ENCODE measurements around the gene EIF4A2. TPM values are rescaled to one million over a fixed set of nuclear protein-coding genes. Genes with fewer than 3 reads are reported as not detected.
"Not testable (repeated sequence)": the region's sequence is repeated elsewhere in the genome, so short reads cannot be mapped to it uniquely, and the experiment has no call there.

EIF4A2 gene
- total RNA-seq, 1 donor from 2014 or later = 491 TPM

DNA sequence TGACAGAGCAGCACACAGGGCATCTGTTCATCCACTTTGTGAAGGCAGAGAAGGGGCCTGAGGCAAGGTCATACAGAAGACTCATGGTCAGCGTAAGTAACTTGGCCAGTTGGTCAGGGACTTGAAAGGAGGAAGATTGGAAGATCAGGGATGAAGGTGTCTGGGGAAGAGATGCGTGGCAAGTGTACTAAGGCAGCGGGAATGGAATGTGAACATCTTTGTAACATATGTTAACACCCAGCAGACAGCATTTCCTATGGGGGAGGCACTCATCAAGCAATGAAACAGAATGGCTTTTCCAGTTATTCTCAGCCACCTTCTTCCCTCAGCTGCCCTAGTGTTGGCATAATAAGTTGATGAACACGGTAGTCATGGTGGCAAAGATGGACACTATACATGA lies 30.7 kb downstream of the EIF4A2 start:
- peaks cover 8% of the 10 kb centered on the region for H3K4me1 Mint-ChIP-seq (ENCODE audit: low read depth)
- no peaks in the 10 kb centered on the region for H3K9me3 Mint-ChIP-seq
- intact Hi-C loops (cut with micrococcal nuclease) = no loop called here
- H3K27ac Mint-ChIP-seq = no peak overlapping the region
- no peak overlapping the region for H3K4me3 Mint-ChIP-seq
- H3K36me3 Mint-ChIP-seq (ENCODE audit: low read depth) = no peaks in the 10 kb centered on the region
- DNase-seq (ENCODE audit: low spot score) = no peak
- no peaks in the 10 kb centered on the region for H3K27me3 Mint-ChIP-seq (ENCODE audit: insufficient read depth)

DNA sequence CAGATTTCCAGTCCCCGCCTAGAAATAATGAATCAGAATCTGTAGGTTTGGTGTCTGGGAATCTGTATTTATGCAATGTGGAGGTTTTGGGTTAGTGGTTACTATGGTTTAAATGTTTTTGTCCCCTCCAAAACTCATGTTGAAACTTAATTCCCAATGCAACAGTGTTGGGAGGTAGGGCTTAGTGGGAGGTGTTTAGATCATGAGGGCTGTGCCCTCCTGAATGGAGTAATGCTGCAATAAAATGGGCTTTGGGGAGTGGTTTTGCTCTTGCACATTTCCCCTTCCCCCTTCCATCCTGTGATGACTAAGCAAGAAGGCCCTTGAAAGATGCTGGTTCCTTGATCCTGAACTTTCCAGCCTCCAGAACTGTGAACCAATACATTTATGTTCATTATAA lies 32.1 kb downstream of the EIF4A2 start:
- Mint-ChIP-seq H3K27me3 (ENCODE audit: insufficient read depth) (no peaks in the 10 kb centered on the region), H3K4me1 (ENCODE audit: low read depth) (peaks cover 8% of the 10 kb centered on the region), H3K4me3 (no peak overlapping the region), H3K27ac (no peak overlapping the region), H3K9me3 (no peaks in the 10 kb centered on the region), H3K36me3 (ENCODE audit: low read depth) (no peaks in the 10 kb centered on the region)
- DNase-seq (ENCODE audit: low spot score) = no peak
- intact Hi-C loops (cut with micrococcal nuclease) = no loop called here

- intact Hi-C loops (cut with micrococcal nuclease) = no loop called here
- no peaks in the 10 kb centered on the region for H3K27me3 Mint-ChIP-seq (ENCODE audit: insufficient read depth)
- H3K4me3 Mint-ChIP-seq = no peak overlapping the region
- no peak for DNase-seq (ENCODE audit: low spot score)
- H3K9me3 Mint-ChIP-seq = no peaks in the 10 kb centered on the region
- no peak overlapping the region for H3K27ac Mint-ChIP-seq
- peaks cover 8% of the 10 kb centered on the region for H3K4me1 Mint-ChIP-seq (ENCODE audit: low read depth)
- H3K36me3 Mint-ChIP-seq (ENCODE audit: low read depth) = no peaks in the 10 kb centered on the region
These were observed 35.1 kb downstream of the EIF4A2 start for GRCh38 chr3:186818516-186818915.

GRCh38 chr3:186818956-186819355 lies 35.6 kb downstream of the EIF4A2 start:
- Mint-ChIP-seq H3K27ac (no peak overlapping the region), H3K4me1 (ENCODE audit: low read depth) (peaks cover 8% of the 10 kb centered on the region), H3K9me3 (no peaks in the 10 kb centered on the region), H3K4me3 (no peak overlapping the region), H3K36me3 (ENCODE audit: low read depth) (no peaks in the 10 kb centered on the region), H3K27me3 (ENCODE audit: insufficient read depth) (peaks cover under 1% of the 10 kb centered on the region)
- intact Hi-C loops (cut with micrococcal nuclease) = no loop called here
- no peak for DNase-seq (ENCODE audit: low spot score)

GRCh38 chr3:186821429-186822387 lies 38.3 kb downstream of the EIF4A2 start:
- H3K27ac Mint-ChIP-seq = no peak overlapping the region
- intact Hi-C loops (cut with micrococcal nuclease) = loop anchor here (1.0 to 5.0 kb wide), 4 partner anchors 15 to 838 kb away; partner anchors contain the start of gene RFC4
- H3K36me3 Mint-ChIP-seq (ENCODE audit: low read depth) = peaks cover 4% of the 10 kb centered on the region
- peaks cover 8% of the 10 kb centered on the region for H3K27me3 Mint-ChIP-seq (ENCODE audit: insufficient read depth)
- peaks cover 18% of the 10 kb centered on the region for H3K4me1 Mint-ChIP-seq (ENCODE audit: low read depth)
- no peak overlapping the region for H3K4me3 Mint-ChIP-seq
- no peaks in the 10 kb centered on the region for H3K9me3 Mint-ChIP-seq
- no peak for DNase-seq (ENCODE audit: low spot score)

- H3K9me3 Mint-ChIP-seq; H3K27me3 Mint-ChIP-seq (ENCODE audit: insufficient read depth); H3K4me3 Mint-ChIP-seq; DNase-seq (ENCODE audit: low spot score); H3K36me3 Mint-ChIP-seq (ENCODE audit: low read depth); H3K27ac Mint-ChIP-seq: not testable (repeated sequence)
- H3K4me1 Mint-ChIP-seq (ENCODE audit: low read depth) = peaks cover 20% of the 10 kb centered on the region
- intact Hi-C loops (cut with micrococcal nuclease) = loop anchor here (5.0 kb wide), 1 partner anchor 50 kb away; no protein-coding TSS in a partner anchor
These were observed 39.0 kb downstream of the EIF4A2 start for GRCh38 chr3:186822388-186822759.

DNA sequence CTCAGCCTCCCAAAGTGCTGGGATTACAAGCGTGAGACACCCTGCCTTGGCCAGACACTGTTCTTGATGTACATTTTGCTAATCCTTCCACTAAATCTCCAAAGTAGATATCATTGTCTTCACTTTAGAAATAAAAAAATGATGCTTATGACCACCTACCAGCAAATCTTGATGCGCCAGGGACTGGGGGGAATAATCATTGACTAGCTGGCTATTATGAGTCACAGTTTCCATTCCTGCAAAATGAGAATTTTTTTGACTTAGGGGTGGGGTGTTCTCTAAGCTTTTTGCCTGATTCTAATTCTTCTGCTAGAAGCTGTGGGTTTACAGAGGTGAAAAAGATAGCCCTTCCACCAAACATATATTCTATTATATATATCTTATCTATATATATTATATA lies 40.0 kb downstream of the EIF4A2 start:
- no peak for DNase-seq (ENCODE audit: low spot score)
- H3K9me3 Mint-ChIP-seq = no peaks in the 10 kb centered on the region
- peaks cover 12% of the 10 kb centered on the region for H3K27me3 Mint-ChIP-seq (ENCODE audit: insufficient read depth)
- no peak overlapping the region for H3K27ac Mint-ChIP-seq
- H3K36me3 Mint-ChIP-seq (ENCODE audit: low read depth) = peaks cover 4% of the 10 kb centered on the region
- H3K4me1 Mint-ChIP-seq (ENCODE audit: low read depth) = peaks cover 20% of the 10 kb centered on the region
- H3K4me3 Mint-ChIP-seq = no peak overlapping the region
- intact Hi-C loops (cut with micrococcal nuclease) = loop anchor here (5.0 kb wide), 1 partner anchor 51 kb away; no protein-coding TSS in a partner anchor

DNA sequence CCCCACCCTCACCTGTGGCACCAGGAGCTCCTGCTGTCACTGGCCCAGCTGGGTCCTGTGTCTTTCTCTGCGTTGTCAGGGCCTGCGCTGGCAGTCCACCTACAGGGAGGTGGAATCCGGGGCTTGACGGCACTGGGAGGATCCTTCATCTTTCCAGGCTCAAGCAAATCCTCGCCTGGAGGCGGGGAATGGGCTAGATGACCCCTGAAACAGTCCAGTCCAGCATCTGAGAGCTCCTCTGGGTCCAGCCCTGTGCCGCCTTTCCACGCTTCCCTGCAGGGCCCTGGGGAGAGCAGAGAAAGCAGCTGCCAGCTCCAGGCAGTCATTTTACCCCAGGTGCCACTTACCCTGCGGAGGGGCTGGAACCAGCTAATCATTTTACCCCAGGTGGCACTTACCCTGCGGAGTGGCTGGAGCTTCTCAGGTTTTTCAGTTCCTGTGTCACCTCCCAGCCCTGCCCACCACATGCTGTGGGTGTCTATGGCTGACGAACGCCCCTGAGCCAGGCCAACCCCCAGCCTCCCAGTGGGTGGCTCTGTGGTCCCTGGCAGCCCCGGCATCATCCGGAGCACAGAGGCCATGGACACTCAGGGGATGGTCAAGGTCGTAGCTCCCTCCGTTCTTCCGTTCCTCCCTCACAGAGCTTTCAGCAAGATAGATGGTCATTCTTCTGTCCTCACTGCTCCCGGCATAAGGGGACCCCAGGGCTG lies 41.2 kb downstream of the EIF4A2 start:
- H3K27ac Mint-ChIP-seq = no peak overlapping the region
- H3K36me3 Mint-ChIP-seq (ENCODE audit: low read depth) = peaks cover 4% of the 10 kb centered on the region
- peaks cover 23% of the 10 kb centered on the region for H3K27me3 Mint-ChIP-seq (ENCODE audit: insufficient read depth)
- H3K9me3 Mint-ChIP-seq = no peaks in the 10 kb centered on the region
- no peak overlapping the region for H3K4me3 Mint-ChIP-seq
- peaks cover 20% of the 10 kb centered on the region for H3K4me1 Mint-ChIP-seq (ENCODE audit: low read depth)
- DNase-seq (ENCODE audit: low spot score) = no peak
- intact Hi-C loops (cut with micrococcal nuclease) = loop anchor here (5.0 kb wide), 2 partner anchors 52 to 178 kb away; no protein-coding TSS in a partner anchor

DNA sequence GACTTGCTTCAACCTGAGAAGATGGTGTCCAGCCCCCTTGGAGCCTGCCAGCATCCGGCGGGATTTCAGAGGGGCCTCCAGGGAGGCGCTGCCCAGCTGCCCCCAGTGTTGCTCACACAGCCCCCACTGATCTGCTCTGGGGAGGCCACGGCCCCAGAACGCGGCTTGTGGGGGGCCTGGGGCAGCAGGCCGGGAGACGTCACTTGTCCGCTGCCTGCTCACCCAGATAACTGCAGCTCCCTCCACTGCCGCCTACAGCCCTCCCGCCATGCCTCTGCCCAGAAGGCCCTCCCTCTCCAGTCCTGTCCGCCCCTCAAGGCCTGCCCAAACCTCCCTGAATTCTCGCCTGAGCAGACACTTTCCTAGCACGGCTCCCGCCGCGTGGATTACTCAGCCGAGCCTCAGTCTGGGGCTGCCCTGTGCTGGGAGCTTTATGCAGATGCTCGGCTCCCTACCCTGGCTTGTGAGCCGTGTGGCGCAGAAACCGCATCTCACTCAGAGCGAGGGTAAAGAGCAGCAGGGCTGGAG lies 42.0 kb downstream of the EIF4A2 start:
- DNase-seq (ENCODE audit: low spot score) = no peak
- H3K27me3 Mint-ChIP-seq (ENCODE audit: insufficient read depth) = peaks cover 30% of the 10 kb centered on the region
- no peaks in the 10 kb centered on the region for H3K9me3 Mint-ChIP-seq
- peaks cover 4% of the 10 kb centered on the region for H3K36me3 Mint-ChIP-seq (ENCODE audit: low read depth)
- H3K4me3 Mint-ChIP-seq = peak overlapping the region; percentile 93
- H3K27ac Mint-ChIP-seq = peak overlapping the region; percentile 80
- H3K4me1 Mint-ChIP-seq (ENCODE audit: low read depth) = peaks cover 20% of the 10 kb centered on the region
- intact Hi-C loops (cut with micrococcal nuclease) = loop anchor here (5.0 kb wide), 1 partner anchor 177 kb away; no protein-coding TSS in a partner anchor

GRCh38 chr3:186825872-186826409 lies 42.6 kb downstream of the EIF4A2 start:
- H3K4me1 Mint-ChIP-seq (ENCODE audit: low read depth) = peaks cover 20% of the 10 kb centered on the region
- no peak for DNase-seq (ENCODE audit: low spot score)
- H3K36me3 Mint-ChIP-seq (ENCODE audit: low read depth) = peaks cover 4% of the 10 kb centered on the region
- H3K27ac Mint-ChIP-seq = peak overlapping the region; percentile 80
- H3K27me3 Mint-ChIP-seq (ENCODE audit: insufficient read depth) = peaks cover 36% of the 10 kb centered on the region
- peak overlapping the region; percentile 93 for H3K4me3 Mint-ChIP-seq
- no peaks in the 10 kb centered on the region for H3K9me3 Mint-ChIP-seq
- intact Hi-C loops (cut with micrococcal nuclease) = loop anchor here (2.0 to 5.0 kb wide), 4 partner anchors 43 to 339 kb away; partner anchors contain the start of gene EIF4A2

DNA sequence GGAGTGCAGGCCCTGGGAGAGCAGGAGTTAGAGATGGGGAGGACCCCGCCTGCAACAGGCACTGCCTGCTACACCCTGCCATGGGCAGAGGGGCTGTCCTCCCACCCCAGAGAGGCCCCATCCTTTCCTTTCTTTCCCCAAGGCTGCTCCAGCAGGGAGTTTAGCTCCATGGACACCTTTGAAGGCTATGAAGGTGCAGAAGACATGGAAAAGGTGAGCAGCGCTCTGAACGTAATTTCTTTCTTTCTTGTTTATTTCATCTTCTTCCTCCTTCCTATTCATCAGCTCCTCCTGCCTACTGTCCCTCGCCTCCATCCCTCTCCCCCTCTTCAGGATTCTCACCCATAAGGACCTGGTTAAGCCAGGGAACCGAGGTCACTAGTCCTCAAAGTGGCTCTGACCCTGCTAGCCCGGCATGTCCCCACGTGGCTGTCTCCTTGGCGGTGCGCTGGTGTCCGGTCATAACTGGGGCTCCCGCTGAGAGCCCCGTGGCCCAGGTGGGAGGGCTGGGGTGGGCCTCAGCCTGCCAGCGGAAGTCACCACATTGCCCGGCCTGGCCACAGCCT lies 43.1 kb downstream of the EIF4A2 start:
- H3K36me3 Mint-ChIP-seq (ENCODE audit: low read depth) = peaks cover 4% of the 10 kb centered on the region
- peaks cover 20% of the 10 kb centered on the region for H3K4me1 Mint-ChIP-seq (ENCODE audit: low read depth)
- DNase-seq (ENCODE audit: low spot score) = no peak
- peak overlapping the region; percentile 93 for H3K4me3 Mint-ChIP-seq
- H3K9me3 Mint-ChIP-seq = no peaks in the 10 kb centered on the region
- intact Hi-C loops (cut with micrococcal nuclease) = loop anchor here (2.0 to 5.0 kb wide), 4 partner anchors 44 to 338 kb away; partner anchors contain the start of gene EIF4A2
- peak overlapping the region; percentile 78 for H3K27ac Mint-ChIP-seq
- peaks cover 42% of the 10 kb centered on the region for H3K27me3 Mint-ChIP-seq (ENCODE audit: insufficient read depth)
